ENCODE data around the gene APBA3.

APBA3 gene

GRCh38 chr19:3771000-3771905, 9.8 kb upstream of the APBA3 start:
- H3K4me3 ChIP-seq (ENCODE audit: low read depth, low read length): no peak overlapping the region
- DNase-seq (ENCODE audit: low read depth): no peak
- no peak for TF ChIP-seq CTCF (IDR thresholded peaks at IDR 0.05; ENCODE audit: insufficient read depth, low read depth, low read length, missing control alignments)

DNA sequence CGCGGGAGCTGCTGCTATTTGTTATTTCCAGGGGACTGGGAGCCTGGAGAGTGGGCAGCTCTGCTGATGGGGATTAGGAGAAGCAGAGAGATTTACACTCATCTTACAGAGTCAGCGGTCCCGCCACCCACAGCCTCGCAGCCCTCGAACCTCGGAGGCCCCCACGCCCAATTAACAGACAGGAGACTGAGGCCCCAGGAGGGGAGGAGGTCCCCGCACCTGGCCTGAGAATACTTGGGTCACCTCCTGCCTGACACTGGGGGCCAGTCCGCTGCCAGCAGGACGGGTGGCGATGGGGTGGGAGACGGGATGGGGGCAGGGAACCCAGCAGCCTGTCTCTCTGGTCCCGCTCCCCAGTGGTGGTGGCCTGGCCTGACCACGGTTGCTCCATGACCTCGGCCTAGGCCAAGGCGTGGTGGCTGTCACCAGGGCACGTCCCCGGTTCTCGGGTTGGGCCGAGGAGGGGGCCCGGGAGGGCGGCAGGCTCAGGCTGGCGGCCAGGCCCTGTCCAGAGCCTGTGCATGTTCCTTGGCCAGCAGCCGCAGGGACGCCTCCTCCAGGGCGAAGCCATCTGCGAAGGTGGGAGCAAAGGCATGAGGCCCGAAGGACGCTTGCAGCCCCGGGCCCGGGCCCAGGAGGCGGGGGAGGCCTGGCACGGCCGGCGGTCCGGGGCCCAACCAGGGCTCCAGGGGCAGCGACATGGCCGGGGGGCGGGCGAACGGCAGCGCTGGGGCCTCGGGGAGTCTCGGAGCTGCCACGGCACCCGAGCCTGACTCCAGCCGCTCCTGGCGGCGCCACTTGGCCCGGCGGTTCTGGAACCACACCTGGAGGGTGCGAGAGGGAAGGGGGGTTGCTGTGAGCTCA, 8.9 kb upstream of the APBA3 start:
- DNase-seq (ENCODE audit: low read depth): no peak
- H3K4me3 ChIP-seq (ENCODE audit: low read depth, low read length): no peak overlapping the region
- no peak for TF ChIP-seq CTCF (IDR thresholded peaks at IDR 0.05; ENCODE audit: insufficient read depth, low read depth, low read length, missing control alignments)

DNA sequence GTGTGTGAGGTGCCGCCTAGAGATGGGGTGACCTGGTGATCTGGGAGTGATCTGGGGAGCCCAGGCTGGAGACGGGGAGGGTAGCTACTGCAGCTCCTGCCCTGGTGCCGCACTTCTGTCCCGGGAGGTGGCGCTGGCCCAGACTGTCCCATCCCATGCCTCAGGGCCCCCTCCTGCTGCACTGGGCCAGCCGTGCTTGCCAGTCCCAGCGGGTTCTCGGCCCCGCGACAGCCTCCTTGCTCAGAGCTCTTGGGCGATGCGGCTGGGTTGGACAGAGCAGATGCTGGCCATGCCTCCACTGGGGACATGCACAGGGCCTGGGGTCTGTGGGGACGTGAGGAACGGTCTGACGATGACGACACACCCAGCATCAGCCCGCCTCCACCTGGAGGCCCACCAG, 8.0 kb upstream of the APBA3 start:
- no peak for TF ChIP-seq CTCF (IDR thresholded peaks at IDR 0.05; ENCODE audit: insufficient read depth, low read depth, low read length, missing control alignments)
- no peak overlapping the region for H3K4me3 ChIP-seq (ENCODE audit: low read depth, low read length)
- no peak for DNase-seq (ENCODE audit: low read depth)

DNA sequence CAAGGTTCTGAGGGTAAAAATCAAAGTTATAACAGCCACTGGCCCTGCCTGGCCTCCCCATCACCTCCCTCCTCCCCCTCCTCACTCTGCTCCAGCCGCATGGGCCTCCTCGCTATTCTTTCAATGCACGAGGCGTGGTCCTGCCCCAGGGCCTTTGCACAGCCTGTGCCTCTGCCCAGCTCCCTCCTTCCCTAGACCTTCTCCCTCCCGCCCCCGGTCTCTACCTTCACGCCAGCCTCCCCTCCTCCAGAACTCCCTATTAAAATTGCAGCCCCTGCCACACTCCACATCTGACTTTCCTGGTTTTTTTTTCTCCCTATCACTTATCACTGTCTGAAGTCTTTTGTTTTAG, 7.2 kb upstream of the APBA3 start:
- no peak overlapping the region for H3K4me3 ChIP-seq (ENCODE audit: low read depth, low read length)
- DNase-seq (ENCODE audit: low read depth): no peak
- TF ChIP-seq CTCF (IDR thresholded peaks at IDR 0.05; ENCODE audit: insufficient read depth, low read depth, low read length, missing control alignments): no peak

GRCh38 chr19:3768015-3768747, 6.7 kb upstream of the APBA3 start:
- H3K4me3 ChIP-seq (ENCODE audit: low read depth, low read length): no peak overlapping the region
- no peak for TF ChIP-seq CTCF (IDR thresholded peaks at IDR 0.05; ENCODE audit: insufficient read depth, low read depth, low read length, missing control alignments)
- DNase-seq (ENCODE audit: low read depth): no peak

DNA sequence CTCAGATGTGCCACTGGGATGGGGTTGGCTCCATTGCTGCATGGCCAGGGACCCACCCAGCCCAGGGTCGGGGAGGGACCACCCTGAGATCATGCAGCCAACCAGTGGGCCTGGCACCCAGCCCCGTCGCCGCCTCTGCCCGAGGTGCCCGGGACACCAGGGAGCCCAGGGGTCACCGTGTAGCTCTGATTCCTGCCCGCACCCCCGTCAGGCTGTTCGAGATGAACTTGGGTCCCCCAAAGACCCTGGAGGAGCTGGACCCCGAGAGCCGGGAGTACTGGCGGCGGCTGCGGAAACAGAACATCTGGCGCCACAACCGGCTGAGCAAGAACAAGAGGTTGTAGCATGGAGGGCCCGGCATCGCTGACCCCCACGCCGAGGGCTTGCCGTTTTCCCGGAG, 5.6 kb upstream of the APBA3 start:
- DNase-seq (ENCODE audit: low read depth): no peak
- TF ChIP-seq CTCF (IDR thresholded peaks at IDR 0.05; ENCODE audit: insufficient read depth, low read depth, low read length, missing control alignments): no peak
- H3K4me3 ChIP-seq (ENCODE audit: low read depth, low read length): no peak overlapping the region
